Left forelimb (tissue), 1 donor: ENCODE results near the gene ZBTB40.

Experiments used
- DNase-seq: peaks from one replicate; pipeline ENCODE4 v3.0.0-alpha.2; 2018; ENCODE audit warnings: low spot score

ZBTB40 gene

GRCh38 chr1:22530715-22531114 is 79.1 kb downstream of the ZBTB40 start:
- no peak for DNase-seq

- no peak for DNase-seq
These were observed 79.6 kb downstream of the ZBTB40 start for GRCh38 chr1:22531251-22531650.

- DNase-seq: no peak
These were observed 81.7 kb downstream of the ZBTB40 start for GRCh38 chr1:22533244-22533895.

GRCh38 chr1:22534951-22535350 is 83.3 kb downstream of the ZBTB40 start:
- no peak for DNase-seq

- no peak for DNase-seq
These were observed 83.7 kb downstream of the ZBTB40 start for GRCh38 chr1:22535399-22535798.

DNA sequence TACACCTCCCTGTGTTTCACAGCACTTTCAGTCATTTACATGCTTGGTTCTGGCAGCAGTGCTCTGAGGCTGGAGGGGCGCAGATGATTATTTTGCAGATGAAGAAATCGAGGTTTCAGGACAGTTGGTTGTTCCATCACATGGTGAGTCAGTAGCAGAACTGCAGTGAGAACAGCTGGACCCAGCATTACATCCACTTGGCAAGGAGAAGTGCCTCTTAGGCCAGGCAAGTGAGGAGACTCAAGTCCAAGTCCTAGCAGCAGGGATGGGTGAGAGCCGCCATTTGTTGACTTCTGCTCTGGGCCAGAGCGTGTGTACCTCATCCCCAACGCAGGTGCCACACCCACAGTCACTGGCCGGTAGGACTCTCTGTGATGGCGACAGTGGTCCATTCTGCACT is 84.9 kb downstream of the ZBTB40 start:
- no peak for DNase-seq

- DNase-seq: no peak
These were observed 85.9 kb downstream of the ZBTB40 start for GRCh38 chr1:22537441-22538139.

- no peak for DNase-seq
These were observed 88.0 kb downstream of the ZBTB40 start for GRCh38 chr1:22539510-22540118.

DNA sequence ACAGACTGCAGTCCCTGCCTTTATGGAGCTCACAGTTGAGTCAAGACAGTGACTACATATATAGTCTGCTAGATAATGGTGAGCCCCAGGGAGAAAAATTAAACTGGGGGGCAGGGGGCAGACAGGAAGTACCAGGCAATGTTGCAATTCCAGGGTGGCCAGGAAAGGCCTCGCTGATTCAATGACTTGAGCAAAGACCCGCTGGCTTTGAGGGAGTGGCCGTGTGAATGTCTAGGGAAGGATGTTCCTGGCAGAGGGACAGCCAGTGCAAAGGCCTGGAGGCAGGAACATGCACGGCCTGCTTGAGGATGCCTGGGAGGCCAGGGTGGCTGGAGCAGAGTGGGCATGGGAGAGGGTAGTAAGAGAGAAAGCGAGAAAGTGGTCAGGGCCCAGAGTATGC is 88.7 kb downstream of the ZBTB40 start:
- DNase-seq: no peak

DNA sequence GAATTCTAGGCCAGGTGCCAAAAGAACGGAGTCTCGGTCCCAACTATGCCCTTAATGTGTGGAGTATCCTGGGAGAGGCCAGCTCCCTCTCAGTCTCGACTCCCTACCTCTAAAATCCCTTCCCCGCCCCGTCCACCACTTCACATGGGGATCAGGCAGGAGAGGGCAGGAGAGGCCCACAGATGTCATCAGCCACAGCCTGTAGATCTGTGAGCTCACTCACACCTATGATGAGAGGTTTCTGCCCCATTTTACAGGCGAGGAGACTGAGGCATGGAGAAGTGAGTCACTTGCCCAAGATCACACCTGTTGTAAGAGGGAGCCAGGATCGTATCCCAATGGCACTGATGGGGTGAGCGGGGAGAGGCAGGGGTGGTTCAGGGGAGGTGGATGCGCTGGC is 91.2 kb downstream of the ZBTB40 start:
- no peak for DNase-seq

DNA sequence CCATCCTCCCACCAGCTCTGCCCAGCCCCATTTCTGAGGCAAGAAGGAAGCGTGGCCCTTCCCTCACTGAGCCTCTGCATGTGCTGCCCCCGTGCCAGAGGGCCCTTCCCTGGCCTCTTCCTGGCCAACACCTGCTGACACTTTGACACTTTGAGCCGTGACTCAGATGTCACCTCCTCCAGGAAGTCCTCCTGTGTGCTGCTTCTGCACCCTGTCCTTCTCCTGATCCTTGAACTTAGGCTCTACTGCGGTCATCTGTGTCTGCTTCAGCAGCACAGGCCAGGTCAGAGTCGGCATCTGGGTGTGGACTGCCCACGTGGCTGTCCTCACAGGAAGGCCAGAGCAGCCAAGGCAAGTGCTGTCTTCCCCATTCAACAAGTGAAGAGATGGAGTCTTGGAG is 92.0 kb downstream of the ZBTB40 start:
- no peak for DNase-seq

GRCh38 chr1:22544606-22545005 is 93.0 kb downstream of the ZBTB40 start:
- DNase-seq: no peak

- DNase-seq: no peak
These were observed 93.5 kb downstream of the ZBTB40 start for GRCh38 chr1:22545141-22545540.

DNA sequence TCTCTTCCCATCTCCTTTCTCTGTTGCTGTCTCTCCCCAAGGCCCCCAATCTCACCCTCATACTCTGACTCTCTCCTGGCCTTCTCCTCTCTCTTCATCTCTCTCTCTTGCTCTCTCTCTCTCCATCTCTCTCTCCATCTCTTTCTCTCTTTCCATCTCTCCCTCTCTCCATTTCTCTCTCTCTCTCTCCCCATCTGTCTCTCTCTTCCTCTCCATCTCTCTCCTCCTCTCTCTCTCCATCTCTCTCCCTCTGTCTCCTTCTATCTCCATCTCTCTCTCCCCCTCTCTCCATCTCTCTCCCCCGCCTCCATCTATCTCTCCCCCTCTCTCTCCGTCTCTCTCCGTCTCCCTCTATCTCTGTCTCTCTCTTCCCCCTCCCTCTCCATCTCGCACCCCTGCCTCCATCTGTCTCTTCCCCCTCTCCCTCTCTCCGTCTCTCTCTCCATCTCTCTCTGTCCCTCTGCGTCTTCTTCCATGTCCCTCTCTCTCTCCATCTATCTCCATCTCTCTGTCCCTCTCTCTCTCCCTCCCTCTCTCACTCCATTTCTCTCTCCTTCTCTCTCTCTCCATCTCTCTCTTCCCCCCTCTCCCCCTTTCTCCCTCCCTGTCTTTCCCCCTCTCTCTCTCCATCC is 95.7 kb downstream of the ZBTB40 start:
- DNase-seq: no peak

- DNase-seq: no peak
These were observed 96.3 kb downstream of the ZBTB40 start for GRCh38 chr1:22547818-22548462.

DNA sequence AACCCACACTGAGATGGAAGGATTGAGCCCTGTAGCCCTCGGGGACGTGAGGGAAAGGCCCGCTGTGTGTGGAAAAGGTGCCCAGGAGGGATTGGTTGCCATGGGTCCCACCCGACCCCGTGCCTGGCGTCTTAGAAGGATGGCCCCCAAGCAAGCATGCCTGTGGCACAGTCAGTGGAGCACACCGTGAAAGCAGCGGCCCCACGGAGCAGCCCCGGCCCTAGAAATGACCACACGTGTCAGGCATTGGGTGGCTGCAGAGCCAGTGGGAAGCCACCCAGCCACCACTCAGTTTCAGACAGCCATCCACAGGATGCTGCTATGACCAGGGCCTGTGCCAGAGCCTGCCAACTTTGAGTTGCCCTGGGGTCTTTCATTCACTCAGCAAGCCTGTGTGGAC is 98.4 kb downstream of the ZBTB40 start:
- no peak for DNase-seq

- DNase-seq: no peak
These were observed 99.9 kb downstream of the ZBTB40 start for GRCh38 chr1:22551591-22551990.

- no peak for DNase-seq
These were observed 100.4 kb downstream of the ZBTB40 start for GRCh38 chr1:22552021-22552420.

DNA sequence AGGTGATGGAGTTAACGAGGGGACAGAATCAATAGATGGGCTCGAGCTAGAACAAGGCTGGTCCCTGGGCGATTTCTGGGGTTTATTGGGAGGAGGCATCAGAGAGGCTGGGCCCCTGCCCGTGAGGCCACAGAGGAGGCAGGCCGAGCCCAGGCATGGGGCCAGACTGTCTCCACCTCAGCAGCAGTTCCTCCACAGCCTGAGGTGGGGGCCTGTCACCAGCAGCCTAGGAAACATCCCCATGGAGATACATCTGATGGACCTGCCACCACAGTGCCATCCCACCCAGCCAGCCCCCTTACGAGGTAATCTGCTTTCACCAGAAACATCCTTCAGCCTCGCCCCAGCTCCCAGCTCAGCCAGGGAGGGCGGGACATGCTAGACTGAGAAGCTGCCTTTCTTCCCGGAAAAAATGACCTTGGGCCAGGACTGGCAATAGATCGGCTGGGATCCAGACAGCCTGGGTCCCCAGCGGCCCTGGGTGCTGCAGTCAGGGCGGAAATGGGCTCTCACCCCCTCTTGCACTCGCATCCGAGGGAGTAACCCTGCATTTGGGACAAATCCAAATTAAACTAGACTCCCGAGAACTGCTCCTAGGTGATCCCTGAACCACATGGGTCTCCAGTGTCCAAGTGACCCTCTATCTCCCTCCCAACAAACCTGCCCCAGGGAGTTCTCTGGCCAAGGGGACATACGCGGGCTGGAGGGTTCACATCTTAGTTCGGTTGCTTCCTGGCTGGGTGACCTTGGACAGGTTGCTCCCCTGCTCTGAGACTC is 101.6 kb downstream of the ZBTB40 start:
- DNase-seq: no peak

DNA sequence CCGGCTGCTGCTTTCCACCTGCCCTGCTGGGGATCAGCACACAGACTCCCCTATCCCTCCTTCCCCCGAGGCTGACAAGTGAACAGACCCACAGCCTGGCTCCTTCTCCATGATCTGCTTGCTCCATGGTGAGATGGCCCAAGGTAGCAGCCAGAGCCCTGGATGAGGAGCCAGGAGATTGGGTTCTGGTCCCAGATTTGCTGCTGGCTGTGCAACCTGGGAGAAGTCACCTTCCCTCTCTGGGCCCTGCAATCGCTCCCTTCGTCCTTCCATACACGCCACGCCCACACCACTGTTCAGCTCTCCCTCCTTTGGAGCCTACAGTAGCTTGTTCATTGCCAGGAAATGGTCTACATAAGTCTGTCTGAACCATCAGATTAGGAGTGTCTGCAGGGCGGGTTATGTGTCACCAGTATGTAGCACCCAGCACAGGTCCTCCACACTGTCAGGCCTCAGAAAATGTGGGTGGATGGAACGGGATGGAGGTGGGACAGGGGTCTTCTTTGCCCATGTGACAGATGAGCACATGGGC is 102.4 kb downstream of the ZBTB40 start:
- no peak for DNase-seq

GRCh38 chr1:22555371-22555656 is 103.7 kb downstream of the ZBTB40 start:
- DNase-seq: no peak
